ENCODE results near the gene GID8. TPM values are rescaled to one million over a fixed set of nuclear protein-coding genes. Genes with fewer than 3 reads are reported as not detected.

Gene GID8
- total and polyA plus RNA-seq, 2 of the 13 experiments (the other 11 are each of a cell fraction or from before 2014, with no cell fraction given), result 39.6 to 59.8 TPM

- TF ChIP-seq, protein P1, sequence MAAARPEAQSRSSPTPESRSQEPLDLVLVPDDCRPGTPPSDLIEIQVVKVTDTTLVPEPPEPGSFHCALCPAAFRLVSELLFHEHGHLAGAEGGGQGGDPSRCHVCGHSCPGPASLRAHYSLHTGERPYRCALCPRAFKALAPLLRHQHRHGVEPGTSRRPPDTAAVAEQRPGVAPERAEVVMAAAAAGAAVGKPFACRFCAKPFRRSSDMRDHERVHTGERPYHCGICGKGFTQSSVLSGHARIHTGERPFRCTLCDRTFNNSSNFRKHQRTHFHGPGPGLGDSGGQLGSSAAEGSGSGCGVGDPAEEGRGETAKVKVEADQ (CRISPR knock-in tag; IDR thresholded peaks at IDR 0.05; ENCODE audit: borderline replicate concordance), result peak; percentile 76
- TF ChIP-seq, protein P2, sequence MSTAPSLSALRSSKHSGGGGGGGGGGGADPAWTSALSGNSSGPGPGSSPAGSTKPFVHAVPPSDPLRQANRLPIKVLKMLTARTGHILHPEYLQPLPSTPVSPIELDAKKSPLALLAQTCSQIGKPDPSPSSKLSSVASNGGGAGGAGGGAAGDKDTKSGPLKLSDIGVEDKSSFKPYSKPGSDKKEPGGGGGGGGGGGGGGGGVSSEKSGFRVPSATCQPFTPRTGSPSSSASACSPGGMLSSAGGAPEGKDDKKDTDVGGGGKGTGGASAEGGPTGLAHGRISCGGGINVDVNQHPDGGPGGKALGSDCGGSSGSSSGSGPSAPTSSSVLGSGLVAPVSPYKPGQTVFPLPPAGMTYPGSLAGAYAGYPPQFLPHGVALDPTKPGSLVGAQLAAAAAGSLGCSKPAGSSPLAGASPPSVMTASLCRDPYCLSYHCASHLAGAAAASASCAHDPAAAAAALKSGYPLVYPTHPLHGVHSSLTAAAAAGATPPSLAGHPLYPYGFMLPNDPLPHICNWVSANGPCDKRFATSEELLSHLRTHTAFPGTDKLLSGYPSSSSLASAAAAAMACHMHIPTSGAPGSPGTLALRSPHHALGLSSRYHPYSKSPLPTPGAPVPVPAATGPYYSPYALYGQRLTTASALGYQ (CRISPR knock-in tag; IDR thresholded peaks at IDR 0.05), result peak; percentile 67; the same call in 1 of the 2 replicates
- peak; percentile 77 for TF ChIP-seq ELF1 (CRISPR knock-in tag; IDR thresholded peaks at IDR 0.05)
- no peak for TF ChIP-seq SP1 (IDR thresholded peaks at IDR 0.05)
- TF ChIP-seq SP1 (CRISPR knock-in tag; IDR thresholded peaks at IDR 0.05), result peak; percentile 95
- TF ChIP-seq ZNF724P (CRISPR knock-in tag; IDR thresholded peaks at IDR 0.05; ENCODE audit: borderline replicate concordance), result peak; percentile 78; the same call in 1 of the 2 replicates
- peak; percentile 33; the same call in 1 of the 2 replicates for TF ChIP-seq MIXL1 (CRISPR knock-in tag; IDR thresholded peaks at IDR 0.05)
- peak; percentile 88; the same call in 1 of the 2 replicates for TF ChIP-seq CSRNP1 (CRISPR knock-in tag; IDR thresholded peaks at IDR 0.05)
- TF ChIP-seq, protein P3, sequence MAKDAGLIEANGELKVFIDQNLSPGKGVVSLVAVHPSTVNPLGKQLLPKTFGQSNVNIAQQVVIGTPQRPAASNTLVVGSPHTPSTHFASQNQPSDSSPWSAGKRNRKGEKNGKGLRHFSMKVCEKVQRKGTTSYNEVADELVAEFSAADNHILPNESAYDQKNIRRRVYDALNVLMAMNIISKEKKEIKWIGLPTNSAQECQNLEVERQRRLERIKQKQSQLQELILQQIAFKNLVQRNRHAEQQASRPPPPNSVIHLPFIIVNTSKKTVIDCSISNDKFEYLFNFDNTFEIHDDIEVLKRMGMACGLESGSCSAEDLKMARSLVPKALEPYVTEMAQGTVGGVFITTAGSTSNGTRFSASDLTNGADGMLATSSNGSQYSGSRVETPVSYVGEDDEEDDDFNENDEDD (CRISPR knock-in tag; IDR thresholded peaks at IDR 0.05; ENCODE audit: borderline replicate concordance), result peak; percentile 90
- TF ChIP-seq ZNF263 (CRISPR knock-in tag; IDR thresholded peaks at IDR 0.05), result peak; percentile 44; the same call in 1 of the 2 replicates
- no peak; the same call in 1 of the 2 replicates for TF ChIP-seq HOXD1 (CRISPR knock-in tag; IDR thresholded peaks at IDR 0.05)
- TF ChIP-seq NFKB2 (CRISPR knock-in tag; IDR thresholded peaks at IDR 0.05; ENCODE audit: borderline replicate concordance), result no peak; the same call in 1 of the 2 replicates
- TF ChIP-seq ZFP37 (CRISPR knock-in tag; IDR thresholded peaks at IDR 0.05; ENCODE audit: borderline replicate concordance), result no peak
- peak; percentile 87 for TF ChIP-seq CREB1 (IDR thresholded peaks at IDR 0.05)
- no peak; the same call in 1 of the 2 replicates for TF ChIP-seq CREB1 (CRISPR knock-in tag; IDR thresholded peaks at IDR 0.05)
- TF ChIP-seq, protein P4, sequence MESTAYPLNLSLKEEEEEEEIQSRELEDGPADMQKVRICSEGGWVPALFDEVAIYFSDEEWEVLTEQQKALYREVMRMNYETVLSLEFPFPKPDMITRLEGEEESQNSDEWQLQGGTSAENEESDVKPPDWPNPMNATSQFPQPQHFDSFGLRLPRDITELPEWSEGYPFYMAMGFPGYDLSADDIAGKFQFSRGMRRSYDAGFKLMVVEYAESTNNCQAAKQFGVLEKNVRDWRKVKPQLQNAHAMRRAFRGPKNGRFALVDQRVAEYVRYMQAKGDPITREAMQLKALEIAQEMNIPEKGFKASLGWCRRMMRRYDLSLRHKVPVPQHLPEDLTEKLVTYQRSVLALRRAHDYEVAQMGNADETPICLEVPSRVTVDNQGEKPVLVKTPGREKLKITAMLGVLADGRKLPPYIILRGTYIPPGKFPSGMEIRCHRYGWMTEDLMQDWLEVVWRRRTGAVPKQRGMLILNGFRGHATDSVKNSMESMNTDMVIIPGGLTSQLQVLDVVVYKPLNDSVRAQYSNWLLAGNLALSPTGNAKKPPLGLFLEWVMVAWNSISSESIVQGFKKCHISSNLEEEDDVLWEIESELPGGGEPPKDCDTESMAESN (CRISPR knock-in tag; conservative IDR thresholded peaks at IDR 0.05), result peak; percentile 47; the same call in 1 of the 2 replicates
- peak; percentile 92; the same call in 1 of the 2 replicates for TF ChIP-seq THAP7 (CRISPR knock-in tag; IDR thresholded peaks at IDR 0.05)
- peak; percentile 95 for TF ChIP-seq BORCS8-MEF2B (CRISPR knock-in tag; IDR thresholded peaks at IDR 0.05)
- TF ChIP-seq ATF7-NPFF (CRISPR knock-in tag; IDR thresholded peaks at IDR 0.05; ENCODE audit: low read depth), result peak; percentile 77; the same call in 1 of the 2 replicates
- 0 out of 2 replicates have a peak, but pooled peaks have one; percentile 30 for TF ChIP-seq ZNF678 (CRISPR knock-in tag; IDR thresholded peaks at IDR 0.05)
- peak; percentile 92 for TF ChIP-seq KDM2A (CRISPR knock-in tag; IDR thresholded peaks at IDR 0.05; ENCODE audit: borderline replicate concordance, low read depth)
- peak; percentile 85; the same call in 1 of the 2 replicates for TF ChIP-seq ZFP36L2 (CRISPR knock-in tag; IDR thresholded peaks at IDR 0.05)
Measured at GRCh38 chr20:62952373-62952967, 14.5 kb downstream of the GID8 start, which contains the start of gene SLC17A9 (continued).
